Gastroesophageal sphincter (tissue), 3 donors: Measurements from ENCODE around the gene ZNF189.

ENCODE experiments used
- CTCF ChIP-seq, 4 experiments: fragments of 200-600 bp in 2 of 4; fragments of 450-650 bp in 2 of 4; sonication (generic) in 1 of 4; IDR thresholded peaks; one replicate each; pipeline ENCODE4 v1.5.1; 2017 to 2019; ENCODE audit warnings: antibody characterized with exemption in 4 of 4, mild to moderate bottlenecking in 2 of 4, moderate library complexity in 2 of 4
- EP300 ChIP-seq: sonication (generic); formaldehyde crosslinking; IDR thresholded peaks from one replicate; pipeline ENCODE4 v1.6.1; 2017; ENCODE audit warnings: antibody characterized with exemption, mild to moderate bottlenecking

- TF ChIP-seq CTCF (IDR thresholded peaks at IDR 0.05) = no peak
- no peak for TF ChIP-seq EP300
Observed at GRCh38 chr9:101369884-101370531, 28.6 kb upstream of the ZNF189 start.
